Activated B cell treated with CpG ODN at 0.5 μM for 24 hours (primary cell): Measurements from ENCODE around the gene KNSTRN. TPM values are rescaled to one million over a fixed set of nuclear protein-coding genes. Genes with fewer than 3 reads are reported as not detected.

Source experiments
- ATAC-seq: fragments of 200-7000 bp; cut with Tn5 transposase; one replicate; pipeline ENCODE4 v1.10.0; 2021; ENCODE audit warnings: low read depth, mild to moderate bottlenecking, moderate library complexity
- CTCF ChIA-PET: fragments of 350-600 bp; sonication (Branson Sonifier 250); formaldehyde crosslinking; loops from one replicate; lab custom pipeline; 2021; ENCODE audit warnings: antibody characterized with exemption; lab: Charles Lee
- POLR2A ChIA-PET: fragments of 350-600 bp; sonication (Branson Sonifier 250); formaldehyde crosslinking; loops from one replicate; lab custom pipeline; 2021; ENCODE audit warnings: antibody characterized with exemption; lab: Charles Lee
- DNase-seq: peaks from one replicate; pipeline ENCODE4 v3.0.0; 2022
- H3K27ac Mint-ChIP-seq: one replicate; pipeline ENCODE4 v1.8.0; 2020; ENCODE audit warnings: mixed read lengths
- H3K27me3 Mint-ChIP-seq: one replicate; pipeline ENCODE4 v1.8.0; 2021; ENCODE audit warnings: mixed read lengths
- H3K36me3 Mint-ChIP-seq: one replicate; pipeline ENCODE4 v1.8.0; 2021; ENCODE audit warnings: low read depth, mixed read lengths
- H3K4me1 Mint-ChIP-seq: one replicate; pipeline ENCODE4 v1.8.0; 2021; ENCODE audit warnings: mixed read lengths
- H3K4me3 Mint-ChIP-seq: one replicate; pipeline ENCODE4 v1.8.0; 2020; ENCODE audit warnings: mild to moderate bottlenecking, mixed read lengths
- H3K9me3 Mint-ChIP-seq: one replicate; pipeline ENCODE4 v1.8.0; 2020; ENCODE audit warnings: mixed read lengths
- CTCF ChIP-seq: fragments of 200-600 bp; IDR thresholded peaks from one replicate; pipeline ENCODE4 v1.8.0; 2022; ENCODE audit warnings: antibody characterized with exemption, mild to moderate bottlenecking
- intact Hi-C: fragments of 100-400 bp; cut with micrococcal nuclease; formaldehyde crosslinking; loops from one replicate; pipeline ENCODE4 v1.15.1; 2024
- total RNA-seq: library from RNA; stranded (reverse); gene quantifications from 2 replicates; pipeline ENCODE4 v1.2.3, GENCODE V29; 2022

KNSTRN gene
- total RNA-seq, 1 donor from 2014 or later, result 11.5 TPM

- ATAC-seq (no peak), DNase-seq (no peak)
- Mint-ChIP-seq H3K9me3 (no peaks in the 10 kb centered on the region), H3K27ac (no peak overlapping the region), H3K4me1 (no peaks in the 10 kb centered on the region), H3K36me3 (peaks cover 72% of the 10 kb centered on the region), H3K4me3 (no peak overlapping the region), H3K27me3 (no peaks in the 10 kb centered on the region)
- TF ChIP-seq CTCF, result no peak
- ChIA-PET CTCF (no interaction called here), POLR2A (interaction anchor here (0.6 kb wide), 2 partner anchors 8 to 30 kb away, joined by 4 to 12 read pairs; no protein-coding TSS in a partner anchor)
- intact Hi-C loops, result no loop called here
These were observed 32.3 kb downstream of the KNSTRN start for GRCh38 chr15:40414816-40415215.

GRCh38 chr15:40415226-40415625 lies 32.7 kb downstream of the KNSTRN start:
- no peaks in the 10 kb centered on the region for H3K9me3 Mint-ChIP-seq

GRCh38 chr15:40416056-40416455 lies 33.5 kb downstream of the KNSTRN start:
- Mint-ChIP-seq H3K4me3 (no peak overlapping the region), H3K4me1 (no peaks in the 10 kb centered on the region), H3K27me3 (no peaks in the 10 kb centered on the region), H3K9me3 (no peaks in the 10 kb centered on the region), H3K27ac (no peak overlapping the region), H3K36me3 (peaks cover 60% of the 10 kb centered on the region)
- ChIA-PET CTCF (no interaction called here), POLR2A (no interaction called here)
- ATAC-seq (no peak), DNase-seq (no peak)
- intact Hi-C loops, result no loop called here
- TF ChIP-seq CTCF, result no peak

More at GRCh38 chr15:40415226-40415625, 32.7 kb downstream of the KNSTRN start:
- POLR2A ChIA-PET, result interaction anchor here (0.6 kb wide), 1 partner anchor 8 kb away, joined by 4 read pairs; no protein-coding TSS in a partner anchor
- CTCF ChIA-PET, result no interaction called here
- TF ChIP-seq CTCF, result no peak
- Mint-ChIP-seq H3K4me3 (no peak overlapping the region), H3K27ac (no peak overlapping the region), H3K4me1 (no peaks in the 10 kb centered on the region), H3K27me3 (no peaks in the 10 kb centered on the region), H3K36me3 (peaks cover 68% of the 10 kb centered on the region)
- no peak for ATAC-seq
- intact Hi-C loops, result no loop called here
- no peak for DNase-seq

- TF ChIP-seq CTCF, result no peak
- Mint-ChIP-seq H3K9me3 (no peaks in the 10 kb centered on the region), H3K36me3 (peaks cover 40% of the 10 kb centered on the region), H3K4me1 (peaks cover 2% of the 10 kb centered on the region), H3K27ac (no peak overlapping the region), H3K27me3 (no peaks in the 10 kb centered on the region), H3K4me3 (no peak overlapping the region)
- CTCF ChIA-PET, result interaction anchor here (1.9 to 8.8 kb wide), 2 partner anchors 74 to 75 kb away, joined by 5 to 113 read pairs; no protein-coding TSS in a partner anchor
- no peak for DNase-seq
- no peak for ATAC-seq
- POLR2A ChIA-PET, result interaction anchor here (1.3 kb wide), 1 partner anchor 13 kb away, joined by 3 read pairs; the partner anchor contains the start of gene IVD
- intact Hi-C loops, result no loop called here
These were observed 35.6 kb downstream of the KNSTRN start for GRCh38 chr15:40418126-40418525.

GRCh38 chr15:40420071-40420713 lies 37.7 kb downstream of the KNSTRN start:
- TF ChIP-seq CTCF, result no peak
- no peaks in the 10 kb centered on the region for H3K27me3 Mint-ChIP-seq
- DNase-seq, result no peak
- CTCF ChIA-PET, result interaction anchor here (0.8 to 8.8 kb wide), 5 partner anchors 23 to 727 kb away, joined by 3 to 113 read pairs (median 14); no protein-coding TSS in a partner anchor
- peaks cover 23% of the 10 kb centered on the region for H3K36me3 Mint-ChIP-seq
- ATAC-seq, result no peak
- POLR2A ChIA-PET, result no interaction called here
- H3K9me3 Mint-ChIP-seq, result no peaks in the 10 kb centered on the region
- H3K4me1 Mint-ChIP-seq, result peaks cover 2% of the 10 kb centered on the region
- intact Hi-C loops, result loop anchor here (5.0 to 10.0 kb wide), 3 partner anchors 38 to 375 kb away; partner anchors contain the start of gene KNSTRN
- H3K4me3 Mint-ChIP-seq, result no peak overlapping the region
- no peak overlapping the region for H3K27ac Mint-ChIP-seq
